EH (cell line): Measurements from ENCODE around the gene CCNK.
A peak's percentile ranks its signal among the peaks of the same experiment; 100 is the strongest.

Experiments used
- DNase-seq: peaks from one replicate; pipeline ENCODE4 v3.0.0-alpha.2; 2015; ENCODE audit warnings: low read depth

CCNK gene

DNA sequence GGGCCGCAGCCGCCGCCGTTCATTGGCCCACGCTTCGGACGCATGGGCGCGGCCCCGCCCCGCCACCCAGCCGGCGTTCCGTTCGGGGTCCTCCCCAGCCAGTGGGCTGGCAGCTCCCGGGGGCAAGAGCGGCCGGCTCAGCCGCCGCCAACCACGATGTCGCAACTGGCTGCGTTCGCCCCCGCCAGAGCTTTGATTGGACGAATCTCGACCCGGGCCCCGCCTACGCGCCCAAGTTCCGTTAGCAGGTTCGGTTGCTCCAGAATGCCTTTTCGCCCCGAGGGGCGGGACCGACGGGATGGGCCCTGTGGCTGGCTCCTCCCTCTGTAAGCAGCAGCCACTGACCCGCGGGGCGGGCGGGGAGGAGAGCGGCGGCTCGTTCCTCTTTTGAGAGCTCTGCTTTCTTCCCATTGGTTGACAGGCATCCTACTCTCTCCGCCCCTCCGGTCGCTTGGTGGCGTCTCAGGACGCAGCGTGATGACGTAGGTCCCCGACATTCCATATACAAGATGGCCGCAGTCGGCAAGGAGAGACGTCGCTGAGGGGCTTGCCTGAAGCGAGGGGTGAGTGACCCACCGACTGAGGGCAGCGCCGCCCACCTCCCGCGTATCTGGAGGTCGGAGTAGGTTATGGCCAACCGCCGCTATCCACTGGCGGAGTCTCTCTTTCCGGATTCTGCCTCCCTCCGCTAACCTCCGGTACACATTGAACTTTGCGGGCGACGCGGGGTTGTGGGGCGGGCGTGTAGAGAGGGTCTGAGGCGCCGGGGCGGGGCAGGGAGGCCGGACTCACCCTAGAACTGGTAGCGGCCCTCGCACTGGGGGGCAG is at the start of gene CCNK:
TSS of gene CCNK (plus strand) at position 493 of the 828 bp plus-strand sequence. CDS start 11,269 bp downstream, outside the sequence.
- peak; percentile 100 for DNase-seq

DNA sequence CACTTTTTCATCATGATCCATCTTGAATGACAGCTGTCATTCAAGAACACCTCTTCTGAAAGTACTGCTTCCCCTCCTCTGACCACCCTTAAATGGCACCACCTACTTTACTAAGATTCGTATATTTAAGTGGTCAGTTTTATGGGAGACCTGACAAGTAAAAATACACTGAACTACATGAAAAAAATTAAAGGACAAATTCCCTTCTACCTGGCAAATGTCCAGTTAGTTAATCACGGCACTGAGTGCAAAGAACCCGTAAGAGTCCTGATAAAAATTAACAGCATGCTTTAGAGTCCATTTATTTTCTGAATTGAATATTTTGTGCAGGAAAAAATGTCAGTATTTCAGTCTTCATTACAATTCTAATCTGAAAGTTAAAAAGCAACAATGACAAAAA is 49.2 kb upstream of the CCNK start:
- peak; percentile 42 for DNase-seq

DNA sequence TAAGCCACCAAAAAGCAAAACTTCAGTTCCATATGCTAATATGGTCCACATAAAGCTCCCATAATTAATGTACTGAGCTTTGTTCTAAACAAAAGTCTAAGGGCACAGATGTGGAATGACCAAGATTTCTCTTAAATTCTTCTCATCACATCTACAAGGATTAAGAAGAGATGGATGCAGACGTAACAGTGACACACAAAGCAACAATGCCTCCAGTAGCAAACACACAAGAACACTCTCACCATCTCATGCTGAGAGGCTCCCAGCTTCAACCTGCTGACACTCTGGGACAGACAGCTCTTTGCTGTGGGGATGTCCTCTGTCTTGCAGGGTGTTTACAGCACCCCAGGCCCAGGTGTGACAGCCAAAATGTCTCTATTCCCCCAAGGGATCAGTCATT is 48.7 kb upstream of the CCNK start:
- peak; percentile 34 for DNase-seq

DNA sequence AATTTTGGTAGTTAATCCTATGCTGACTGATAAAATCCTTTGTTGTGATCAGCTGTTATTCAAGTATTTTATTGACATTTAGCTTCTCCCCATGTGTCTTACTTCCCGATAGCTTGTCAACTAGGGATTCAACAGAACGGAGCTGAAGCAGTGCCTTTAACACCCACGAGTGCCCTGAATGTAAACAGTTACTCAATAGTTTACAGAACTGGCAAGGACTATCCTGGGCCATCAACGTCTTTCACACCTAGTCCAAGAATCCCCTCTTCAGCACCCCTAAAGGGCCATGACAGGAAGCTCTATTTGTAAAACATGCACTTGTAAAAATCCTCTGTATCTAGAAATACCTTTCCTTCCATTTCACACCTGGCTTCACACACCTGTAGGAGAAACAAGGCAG is 45.9 kb upstream of the CCNK start:
- DNase-seq, result no peak

DNA sequence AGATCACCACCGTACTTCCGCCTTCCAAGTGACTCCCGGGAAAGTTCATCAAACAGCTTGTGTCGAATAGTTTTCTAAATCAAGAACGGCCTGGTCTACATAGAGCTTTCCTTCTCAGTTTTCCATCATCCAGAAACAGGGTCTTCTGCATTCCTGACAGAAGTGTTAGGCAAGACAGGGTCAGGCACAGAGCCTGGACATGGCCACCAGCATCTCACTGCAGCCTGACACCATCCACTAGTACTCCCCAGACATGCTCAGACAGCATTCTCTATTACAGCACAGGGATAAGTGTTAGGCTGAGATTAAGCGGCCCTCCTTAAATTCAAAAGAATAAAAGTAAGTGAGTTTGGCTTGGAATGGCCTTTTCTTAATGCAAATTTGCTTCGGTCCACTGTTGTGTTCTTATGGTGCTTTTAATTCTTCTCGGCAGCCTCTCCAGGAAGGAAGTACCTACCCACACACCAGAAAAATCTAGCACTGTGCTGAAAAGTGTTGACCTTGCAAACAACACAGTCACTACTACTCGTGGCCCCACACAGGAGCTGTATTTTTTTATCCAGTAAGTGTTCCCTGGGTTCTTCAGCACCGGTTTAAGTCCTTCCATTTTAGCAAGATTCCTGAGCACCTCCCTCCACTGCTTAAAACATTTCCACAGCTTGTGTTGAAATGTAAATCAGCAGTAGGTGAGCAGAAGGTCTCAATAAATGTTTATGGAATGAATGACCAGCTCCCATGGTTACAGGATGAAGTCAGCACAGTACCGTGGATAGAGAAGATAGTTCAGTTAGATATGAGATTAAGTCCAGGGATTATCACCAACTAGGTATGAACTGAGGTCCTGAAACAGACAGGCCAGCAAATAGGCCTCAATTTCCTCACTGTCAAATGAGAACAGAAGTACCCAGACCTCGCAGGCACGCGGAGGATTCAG is 44.7 kb upstream of the CCNK start:
- peak; percentile 39 for DNase-seq

DNA sequence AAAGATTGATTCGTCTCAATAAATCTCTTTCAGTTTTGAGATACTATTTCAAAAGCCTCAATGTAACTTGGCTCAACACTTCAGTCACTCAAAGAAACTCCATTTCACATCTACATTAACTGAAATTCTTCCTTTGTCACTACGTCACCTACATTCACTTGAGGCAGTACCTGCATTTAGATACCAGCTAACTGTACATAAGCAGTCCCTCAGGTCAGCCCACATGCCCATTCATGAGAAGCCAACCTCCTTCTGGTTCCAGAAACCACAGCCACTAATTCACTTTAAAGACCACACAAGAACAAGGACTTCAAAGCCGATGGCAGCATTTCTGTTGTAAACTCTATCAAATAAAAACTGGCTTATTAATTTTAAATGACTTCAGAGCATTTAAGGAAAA is 43.5 kb upstream of the CCNK start:
- no peak for DNase-seq

DNA sequence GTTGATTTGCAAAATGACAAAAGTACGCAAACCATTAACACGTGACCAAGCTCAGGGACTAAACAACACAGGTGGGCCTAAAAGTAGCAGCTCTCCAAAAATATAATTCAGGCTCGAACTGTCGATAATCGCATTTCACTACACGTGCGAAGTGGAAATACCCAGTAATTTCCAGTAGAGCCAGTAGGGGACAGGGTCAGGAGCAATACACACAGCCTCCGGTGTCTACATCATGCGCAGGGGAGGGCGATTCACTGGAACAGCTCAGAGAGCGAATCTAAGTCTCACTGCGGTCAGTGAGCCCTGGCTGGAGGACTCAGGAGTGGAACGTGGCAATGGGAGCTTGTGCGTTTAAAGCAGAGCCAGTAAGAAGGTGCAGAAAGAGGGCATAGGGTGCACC is 40.9 kb upstream of the CCNK start:
- DNase-seq, result no peak

DNA sequence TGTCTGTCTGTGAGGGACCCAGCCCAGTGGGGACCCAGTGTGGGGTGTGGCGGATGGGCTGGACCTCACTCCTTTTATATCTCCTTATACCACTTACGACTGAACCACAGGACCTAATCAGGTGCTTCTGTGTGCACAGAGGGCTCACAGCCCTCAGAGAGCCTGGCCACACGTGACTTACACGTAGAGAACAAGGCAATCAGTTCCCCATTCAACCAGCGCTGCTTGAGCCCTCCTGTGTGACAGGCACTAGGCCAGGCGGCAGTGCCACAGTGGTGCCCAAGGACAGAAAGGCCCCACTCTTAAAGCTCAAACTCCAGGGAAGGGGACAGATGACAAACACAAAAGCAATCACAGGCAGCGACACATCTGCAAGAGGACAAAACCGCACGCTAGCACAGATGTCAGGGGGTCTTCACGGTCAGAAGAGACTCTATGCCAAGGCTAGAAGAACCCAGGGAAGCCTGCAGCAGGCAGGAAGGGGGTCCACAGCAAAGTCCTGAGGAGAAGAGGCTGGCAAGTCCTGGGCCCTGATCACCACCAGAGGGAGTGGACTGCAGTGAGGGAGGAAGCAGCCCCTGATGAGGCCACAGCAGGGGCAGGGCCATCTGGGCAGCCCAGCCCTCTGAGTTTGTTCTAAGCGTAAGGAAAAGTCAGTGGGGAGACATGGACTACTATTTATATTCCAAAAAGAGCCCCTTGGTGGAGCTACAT is 39.9 kb upstream of the CCNK start:
- peak; percentile 7 for DNase-seq

DNA sequence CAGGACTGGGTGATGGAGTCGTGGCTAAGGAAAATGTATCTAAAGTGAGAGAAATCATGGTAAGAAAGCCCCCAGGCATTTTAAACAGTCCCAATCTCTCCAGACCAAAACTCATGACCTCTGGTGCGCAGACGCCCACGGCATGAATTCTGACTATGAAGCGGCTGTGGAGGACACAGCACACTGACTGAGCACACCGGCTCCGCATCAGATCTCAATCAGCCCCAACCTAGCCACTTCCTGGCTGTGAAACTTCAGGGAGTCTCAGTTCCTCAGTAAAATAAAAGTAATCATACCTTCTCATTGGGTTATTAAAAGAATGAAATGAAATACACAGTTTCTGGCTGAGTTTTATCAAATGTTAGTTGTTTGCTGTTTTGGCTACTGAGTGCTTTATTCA is 39.3 kb upstream of the CCNK start:
- no peak for DNase-seq

DNA sequence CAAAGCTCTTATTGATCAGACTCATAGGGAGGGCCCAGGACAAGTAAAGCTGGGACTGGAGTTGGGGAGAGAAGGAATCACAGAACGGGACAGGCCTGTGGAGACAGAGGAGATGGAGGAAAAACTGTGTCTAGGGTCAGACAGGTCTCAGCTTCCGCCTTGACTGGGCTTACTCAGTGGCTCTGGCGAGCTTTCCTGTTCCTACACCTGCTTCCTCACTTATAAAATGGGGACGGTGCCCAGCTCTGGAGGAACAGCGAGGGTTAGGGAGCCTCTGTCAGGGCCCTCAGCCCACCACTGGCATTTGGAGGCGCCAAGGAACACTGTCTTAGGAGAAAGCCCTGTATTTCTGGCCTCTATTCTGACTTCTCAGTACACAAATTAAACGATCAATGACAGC is 35.3 kb upstream of the CCNK start:
- DNase-seq, result no peak

DNA sequence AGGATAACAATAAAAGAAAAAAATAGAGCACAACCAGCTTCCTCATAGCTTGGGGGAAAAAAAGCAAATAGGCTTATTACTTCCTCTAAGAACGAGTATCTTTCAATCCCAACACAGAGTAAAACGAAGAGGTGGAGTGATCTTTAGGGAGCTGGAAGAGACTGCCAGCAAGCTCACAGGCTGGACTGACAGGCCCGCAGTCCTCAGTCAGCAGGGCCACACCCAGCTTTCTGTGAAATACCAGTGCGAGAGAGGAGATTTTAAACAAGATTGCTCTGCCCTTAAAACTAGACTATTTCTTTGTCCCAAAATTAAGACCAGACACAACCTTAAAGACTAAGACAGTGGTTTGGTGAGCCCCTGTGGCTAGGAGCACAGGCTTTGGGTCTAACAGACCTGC is 33.5 kb upstream of the CCNK start:
- DNase-seq, result no peak

DNA sequence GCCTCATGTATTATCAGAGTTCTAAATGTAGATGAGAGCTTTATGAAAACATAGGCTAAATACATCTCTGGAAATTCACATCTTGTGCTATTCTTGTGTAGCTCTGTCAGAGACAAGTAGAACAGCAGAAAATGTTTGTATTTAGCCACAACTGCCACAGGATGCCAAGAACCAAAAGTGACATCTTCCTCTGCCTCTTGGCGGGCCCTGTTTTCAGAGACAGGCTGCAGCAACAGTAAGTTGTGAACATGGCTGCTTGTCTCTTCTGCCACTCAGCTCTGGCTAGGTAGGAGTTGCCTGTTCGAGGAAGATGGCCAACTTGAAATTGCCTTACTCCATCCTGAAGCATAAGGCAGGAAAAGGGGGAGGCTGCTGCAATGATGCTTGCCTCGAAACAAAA is 30.9 kb upstream of the CCNK start:
- no peak for DNase-seq

DNA sequence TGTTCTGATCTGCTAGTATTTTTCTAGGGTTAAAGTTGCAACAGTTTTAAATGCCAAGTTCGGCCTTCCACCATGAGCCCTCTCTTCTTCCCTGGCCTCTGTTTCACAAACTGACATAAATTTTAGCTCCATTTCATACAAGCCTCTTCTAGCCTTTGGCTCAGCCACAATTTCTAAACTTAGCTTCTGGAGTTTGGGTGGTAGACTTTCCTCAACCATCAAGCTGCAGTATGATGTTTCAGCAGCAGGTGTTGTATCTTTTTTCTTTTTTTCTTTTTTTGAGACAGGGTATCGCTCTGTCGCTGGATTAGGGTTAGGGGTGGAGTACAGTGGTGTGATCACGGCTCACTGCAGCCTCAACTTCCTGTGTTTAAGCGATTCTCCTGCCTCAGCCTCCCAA is 30.0 kb upstream of the CCNK start:
- no peak for DNase-seq

DNA sequence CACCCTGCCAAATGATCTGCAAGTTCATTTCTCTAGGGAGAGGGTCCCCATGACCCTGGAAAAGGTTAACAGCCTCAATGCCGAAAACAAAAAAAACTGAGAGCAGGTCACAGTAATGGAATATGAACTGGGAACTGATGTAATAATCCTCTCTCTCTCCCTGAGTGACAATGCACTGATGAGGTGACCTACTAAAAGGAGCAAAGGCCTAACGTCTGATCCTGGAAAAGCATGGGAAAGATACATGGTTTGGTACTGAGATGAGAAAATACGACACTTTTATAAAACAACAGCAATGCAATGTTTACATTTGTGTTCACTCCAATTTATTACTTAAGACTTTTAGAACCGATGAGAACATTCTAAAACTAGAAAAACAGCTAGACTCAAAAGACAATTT is 28.2 kb upstream of the CCNK start:
- DNase-seq, result no peak

DNA sequence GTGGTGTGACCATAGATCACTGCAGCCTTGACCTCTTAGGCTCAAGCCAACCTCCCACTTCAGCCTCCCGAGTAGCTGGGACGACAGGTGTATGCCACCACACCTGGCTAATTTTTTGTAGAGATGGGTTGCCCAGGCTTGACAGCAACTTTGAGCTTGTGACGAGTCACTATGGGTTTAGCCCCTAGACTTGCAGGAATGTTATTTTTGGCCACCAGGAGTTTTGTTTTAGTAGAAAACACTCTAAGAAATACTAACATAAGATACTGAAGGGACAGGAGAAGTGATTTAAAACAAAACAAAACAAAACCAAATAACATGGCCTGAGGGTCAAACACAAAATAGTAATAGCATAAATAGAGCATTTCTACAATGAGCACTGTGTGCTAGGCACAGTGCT is 27.0 kb upstream of the CCNK start:
- peak; percentile 59 for DNase-seq

DNA sequence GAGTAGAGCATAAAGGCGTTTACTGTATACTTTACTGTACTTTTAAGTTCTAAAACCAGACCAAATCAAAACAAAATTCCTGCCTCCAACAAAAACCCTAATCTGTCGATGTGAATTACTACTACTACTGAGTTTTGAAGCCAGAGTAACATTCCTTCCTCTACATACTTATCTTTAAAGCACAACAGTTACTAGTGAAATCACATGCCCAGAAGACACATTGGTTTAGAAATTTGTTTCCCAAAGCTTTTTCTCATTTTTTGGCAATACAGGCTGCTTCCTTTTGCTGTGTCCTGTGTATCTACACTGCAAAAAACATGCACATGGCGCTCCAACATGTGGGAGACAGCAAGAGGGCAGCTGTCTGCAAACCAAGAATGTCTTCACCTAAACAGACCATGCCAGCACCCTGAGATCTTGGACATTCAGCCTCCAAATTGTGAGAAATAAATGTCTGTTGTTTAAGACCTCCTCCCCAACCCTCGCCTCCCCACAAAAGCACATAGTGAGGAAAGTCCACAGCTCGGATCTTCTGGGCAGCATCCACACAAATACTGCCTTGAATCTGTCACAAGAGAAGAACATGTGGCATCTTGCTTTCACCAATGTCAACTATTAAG is 21.6 kb upstream of the CCNK start:
- DNase-seq, result no peak

DNA sequence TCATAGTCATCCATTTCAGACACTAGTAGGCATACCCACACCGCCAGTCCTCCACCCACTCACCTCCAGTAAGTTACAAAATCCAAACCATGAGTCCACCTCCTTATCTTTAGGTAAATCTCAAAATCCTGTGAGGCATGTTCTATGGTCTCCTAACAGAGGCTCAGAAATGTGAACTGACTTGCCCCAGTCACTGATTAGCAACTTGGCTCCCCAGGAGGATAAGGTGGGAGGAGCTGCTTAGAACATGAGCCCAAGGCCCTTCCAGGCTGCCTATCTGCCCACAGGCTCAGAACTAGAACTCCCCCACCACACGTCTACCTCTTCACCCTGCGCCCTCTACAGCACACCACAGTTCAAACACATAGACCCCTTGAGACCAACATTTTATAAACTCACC is 20.4 kb upstream of the CCNK start:
- DNase-seq, result no peak

DNA sequence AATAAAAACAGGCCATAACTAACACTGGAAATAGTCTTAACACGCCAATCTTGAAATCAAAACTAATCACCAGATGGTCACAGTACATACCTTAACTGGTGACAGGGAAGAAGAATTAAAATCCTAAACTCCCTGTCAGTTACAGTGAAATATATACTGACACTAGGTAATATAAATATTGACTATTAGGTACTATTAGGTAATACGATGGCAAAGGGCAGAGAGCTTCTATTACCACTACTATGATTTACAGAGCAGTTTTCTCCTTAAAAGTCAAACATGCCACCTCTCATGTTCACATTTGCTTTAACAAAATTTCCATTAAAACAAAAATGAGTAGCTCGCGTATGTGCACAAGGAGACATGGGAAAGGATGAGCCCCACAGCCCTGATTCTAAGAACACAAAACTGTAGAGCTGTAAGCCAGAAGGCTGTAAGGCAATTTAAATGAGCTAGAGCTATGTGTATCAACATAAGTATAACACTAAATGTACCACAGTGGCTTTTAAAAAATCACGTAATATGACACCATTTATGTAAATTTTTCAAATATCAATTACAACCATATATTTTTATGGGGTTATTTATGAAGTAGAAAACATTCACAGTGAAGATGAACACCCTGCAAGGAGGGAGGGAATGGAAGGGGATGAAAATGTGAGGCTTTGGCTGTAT is 19.7 kb upstream of the CCNK start:
- no peak for DNase-seq

DNA sequence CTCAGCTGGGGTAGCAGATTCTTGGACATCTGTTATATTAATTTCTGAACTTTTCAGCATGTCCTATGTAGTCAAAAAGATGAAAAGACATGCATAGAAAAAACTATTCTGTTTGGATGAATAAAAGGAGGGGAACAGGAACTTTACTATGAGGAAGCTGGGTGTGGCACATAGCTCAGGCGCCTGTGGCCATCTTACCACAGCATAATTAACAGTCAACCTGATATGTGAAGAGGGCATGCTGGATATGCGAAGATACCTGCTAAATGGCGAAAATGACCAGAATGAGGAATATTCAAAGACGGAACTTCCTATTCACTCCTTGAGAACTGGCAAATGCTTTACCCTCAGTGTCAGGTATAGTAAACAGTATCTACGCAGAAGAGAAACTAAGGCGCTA is 19.0 kb upstream of the CCNK start:
- no peak for DNase-seq

DNA sequence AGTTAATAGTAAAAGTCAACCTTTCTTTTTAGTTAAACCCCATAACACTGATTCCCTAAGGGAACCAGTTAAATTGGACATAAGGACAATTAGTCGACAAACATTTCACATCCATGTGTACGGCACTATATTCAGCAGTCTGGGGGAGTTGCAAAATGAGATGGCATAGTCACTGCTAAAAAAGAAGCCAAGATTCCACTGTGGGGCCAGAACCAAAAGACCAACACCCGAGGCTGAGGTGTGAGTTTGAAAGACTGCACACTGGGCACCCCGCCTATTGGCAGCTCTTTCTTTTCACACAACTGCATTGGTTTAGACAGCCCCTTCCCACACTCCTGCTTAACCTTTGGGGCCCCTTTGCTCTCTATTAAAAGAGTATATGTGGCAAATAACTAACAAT is 17.2 kb upstream of the CCNK start:
- DNase-seq, result no peak

DNA sequence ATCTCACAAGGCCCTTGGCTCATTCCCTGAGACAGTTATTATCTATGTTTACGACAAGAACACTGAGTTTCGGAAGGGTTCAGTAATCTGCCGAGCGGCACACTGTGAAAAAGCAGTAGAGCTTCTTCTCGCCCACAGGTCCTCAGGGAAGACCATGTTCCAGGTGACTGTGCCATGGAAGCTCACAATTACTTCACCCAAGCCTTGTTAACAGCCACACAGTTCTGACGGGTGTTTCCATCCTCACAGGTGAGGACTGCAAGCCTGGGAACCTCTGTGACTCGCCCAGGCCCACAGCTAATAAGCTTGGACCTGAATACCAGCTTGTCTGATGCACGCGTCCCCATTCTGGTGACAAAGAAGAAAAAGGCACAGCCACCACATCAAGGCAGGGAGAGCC is 15.9 kb upstream of the CCNK start:
- DNase-seq, result no peak

DNA sequence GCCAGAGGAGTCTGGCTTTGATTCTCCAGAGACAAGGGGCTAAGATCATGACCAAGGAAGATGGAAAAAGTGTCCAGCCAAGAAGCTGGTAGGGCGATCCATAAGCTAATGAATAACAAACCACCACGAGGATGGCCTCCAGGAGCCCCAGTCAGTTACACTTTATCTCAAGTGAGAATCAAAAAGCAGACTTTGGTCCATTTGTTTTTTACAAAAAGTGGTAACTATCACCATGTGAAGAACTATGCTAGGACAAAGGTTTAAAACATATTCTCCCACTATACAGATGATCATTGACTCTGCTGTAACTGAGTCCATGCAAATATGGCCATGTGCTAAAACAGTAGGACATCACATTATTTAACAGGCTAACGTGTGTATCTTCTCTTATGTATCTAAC is 14.5 kb upstream of the CCNK start:
- no peak for DNase-seq
